PC-9 (cell line): ENCODE results near the gene PTPRD.

Experiments
- CTCF ChIP-seq: fragments of 200-600 bp; sonication (generic); conservative IDR thresholded peaks from 2 replicates; pipeline ENCODE4 v1.6.1; 2017; ENCODE audit warnings: mixed run types, antibody characterized with exemption, mild to moderate bottlenecking, moderate library complexity
- EZH2 ChIP-seq: fragments of 200-600 bp; sonication (generic); IDR thresholded peaks from 2 replicates; pipeline ENCODE4 v1.8.0; 2017; ENCODE audit warnings: antibody characterized with exemption, low read depth

- TF ChIP-seq EZH2: no peak
- TF ChIP-seq CTCF: no peak
Observed at GRCh38 chr9:9392755-9393154, 1220.0 kb downstream of the PTPRD start.
